Parathyroid adenoma (tissue), 2 donors: ENCODE measurements around the gene MPP3.
"Not testable (repeated sequence)": the region's sequence is repeated elsewhere in the genome, so short reads cannot be mapped to it uniquely, and the experiment has no call there.

Source experiments
- H2AFZ ChIP-seq: fragments of 300-600 bp; sonication (generic); one replicate; pipeline ENCODE4 v1.7.0; 2017; ENCODE audit warnings: antibody characterized with exemption, mild to moderate bottlenecking
- H3K27ac ChIP-seq: fragments of 300-600 bp; sonication (generic); one replicate; pipeline ENCODE4 v1.7.0; 2017
- H3K27me3 ChIP-seq: fragments of 300-600 bp; sonication (generic); one replicate; pipeline ENCODE4 v1.7.0; 2017; ENCODE audit warnings: low read length; ENCODE audit not compliant: control insufficient read depth, insufficient read depth
- H3K36me3 ChIP-seq: fragments of 300-600 bp; sonication (generic); one replicate; pipeline ENCODE4 v1.7.0; 2017; ENCODE audit warnings: low read length; ENCODE audit not compliant: control insufficient read depth, insufficient read depth
- H3K4me1 ChIP-seq: fragments of 300-600 bp; sonication (generic); one replicate; pipeline ENCODE4 v1.7.0; 2017; ENCODE audit warnings: control low read depth
- H3K4me2 ChIP-seq: fragments of 300-600 bp; sonication (generic); one replicate; pipeline ENCODE4 v1.7.0; 2017; ENCODE audit warnings: low read length
- H3K4me3 ChIP-seq: fragments of 300-600 bp; sonication (generic); one replicate; pipeline ENCODE4 v1.7.0; 2017; ENCODE audit warnings: low read depth, low read length
- H3K79me2 ChIP-seq: fragments of 300-600 bp; sonication (generic); one replicate; pipeline ENCODE4 v1.7.0; 2017; ENCODE audit warnings: control low read depth
- H3K9ac ChIP-seq: fragments of 300-600 bp; sonication (generic); one replicate; pipeline ENCODE4 v1.7.0; 2017; ENCODE audit warnings: mild to moderate bottlenecking
- H3K9me3 ChIP-seq: fragments of 300-600 bp; sonication (generic); one replicate; pipeline ENCODE4 v1.7.0; 2017; ENCODE audit warnings: low read length; ENCODE audit not compliant: control insufficient read depth
- CTCF ChIP-seq: fragments of 300-600 bp; sonication (generic); IDR thresholded peaks from one replicate; pipeline ENCODE4 v1.7.0; 2017; ENCODE audit warnings: antibody characterized with exemption, mild to moderate bottlenecking
- donor health status: primary hyperparathyroidism.

The MPP3 gene

GRCh38 chr17:43844241-43844640 is 11.3 kb upstream of the MPP3 start:
- no peak overlapping the region for H3K9ac ChIP-seq
- TF ChIP-seq CTCF = no peak
- H3K4me1 ChIP-seq = no peaks in the 10 kb centered on the region
- H3K9me3 ChIP-seq = no peaks in the 10 kb centered on the region
- H2AFZ ChIP-seq = no peak overlapping the region
- no peak overlapping the region for H3K27ac ChIP-seq
- H3K36me3 ChIP-seq = no peaks in the 10 kb centered on the region
- H3K27me3 ChIP-seq = no peaks in the 10 kb centered on the region
- H3K4me3 ChIP-seq = no peak overlapping the region
- H3K79me2 ChIP-seq = no peaks in the 10 kb centered on the region
- no peak overlapping the region for H3K4me2 ChIP-seq

GRCh38 chr17:43842975-43843325 is 10.0 kb upstream of the MPP3 start:
- Histone ChIP-seq H3K4me1 (no peaks in the 10 kb centered on the region), H2AFZ (peak overlapping the region; percentile 24), H3K27me3 (no peaks in the 10 kb centered on the region), H3K4me2 (no peak overlapping the region), H3K9me3 (no peaks in the 10 kb centered on the region), H3K4me3 (no peak overlapping the region), H3K27ac (no peak overlapping the region), H3K79me2 (no peaks in the 10 kb centered on the region), H3K36me3 (no peaks in the 10 kb centered on the region), H3K9ac (no peak overlapping the region)
- no peak for TF ChIP-seq CTCF

- not testable (repeated sequence) for H3K4me3 ChIP-seq, H3K36me3 ChIP-seq, H3K79me2 ChIP-seq, H3K4me2 ChIP-seq, H3K9ac ChIP-seq, H3K9me3 ChIP-seq, H3K27ac ChIP-seq, H3K4me1 ChIP-seq, H3K27me3 ChIP-seq
- peak overlapping the region; percentile 24 for H2AFZ ChIP-seq
These were observed 9.4 kb upstream of the MPP3 start for GRCh38 chr17:43842091-43842974.

- Histone ChIP-seq H3K4me2 (no peak overlapping the region), H3K27ac (no peak overlapping the region), H3K27me3 (no peaks in the 10 kb centered on the region), H3K9me3 (no peaks in the 10 kb centered on the region), H3K9ac (no peak overlapping the region), H3K36me3 (no peaks in the 10 kb centered on the region), H2AFZ (no peak overlapping the region), H3K4me1 (no peaks in the 10 kb centered on the region), H3K4me3 (no peak overlapping the region), H3K79me2 (no peaks in the 10 kb centered on the region)
- TF ChIP-seq CTCF = no peak
These were observed 8.3 kb upstream of the MPP3 start for GRCh38 chr17:43841282-43841681.

GRCh38 chr17:43840814-43841213 is 7.9 kb upstream of the MPP3 start:
- H3K4me2 ChIP-seq = no peak overlapping the region
- H3K4me3 ChIP-seq = no peak overlapping the region
- no peak overlapping the region for H3K9ac ChIP-seq
- no peak overlapping the region for H2AFZ ChIP-seq
- no peaks in the 10 kb centered on the region for H3K27me3 ChIP-seq
- H3K9me3 ChIP-seq = no peaks in the 10 kb centered on the region
- no peaks in the 10 kb centered on the region for H3K79me2 ChIP-seq
- no peak for TF ChIP-seq CTCF
- no peaks in the 10 kb centered on the region for H3K36me3 ChIP-seq
- no peaks in the 10 kb centered on the region for H3K4me1 ChIP-seq
- no peak overlapping the region for H3K27ac ChIP-seq
